HG02763 (cell line): Measurements from ENCODE around the gene CAPN7.

ENCODE experiments used
- ATAC-seq: cut with Tn5 transposase; IDR thresholded peaks from one replicate; pipeline ENCODE4 v1.9.1; 2021; ENCODE audit warnings: mild to moderate bottlenecking, moderate library complexity; ENCODE audit not compliant: unreplicated experiment

Gene CAPN7

DNA sequence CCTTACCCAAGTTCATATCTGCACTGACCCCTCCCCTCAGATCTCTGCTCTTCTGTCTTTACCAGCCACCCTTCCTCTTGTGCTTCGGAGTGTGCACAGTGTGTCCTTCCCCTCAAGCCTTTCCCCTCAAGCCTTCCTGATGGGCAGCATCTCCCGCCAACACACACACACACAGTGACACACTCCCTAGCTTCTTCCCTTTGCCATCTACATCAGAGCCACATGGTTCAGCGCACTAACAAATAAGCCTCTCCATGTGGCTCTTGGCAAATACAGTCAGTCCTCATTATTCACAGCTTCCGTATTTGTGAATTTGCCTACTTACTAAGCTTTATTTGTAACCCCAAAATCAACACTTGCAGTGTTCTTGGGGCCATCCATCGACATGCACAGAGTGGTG is 88.9 kb downstream of the CAPN7 start:
- no peak for ATAC-seq

DNA sequence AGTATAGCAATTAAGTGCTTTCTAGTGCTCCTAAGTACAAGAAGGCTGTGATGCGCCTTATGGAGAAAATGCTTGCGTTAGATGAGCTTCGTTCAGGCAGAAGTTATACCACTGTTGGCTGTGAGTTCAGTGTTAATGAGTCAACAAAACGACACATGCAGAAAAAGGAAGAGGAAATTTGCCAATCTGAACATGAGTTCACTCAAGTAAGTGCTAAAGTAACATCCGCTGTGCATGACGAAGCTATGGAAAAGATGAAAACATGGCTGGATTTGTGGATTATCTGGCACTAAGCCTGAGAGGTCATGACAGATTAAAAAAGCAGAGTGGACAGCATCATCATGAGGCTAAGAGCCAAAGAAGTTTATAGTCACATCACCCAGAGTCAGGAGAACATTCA is 89.5 kb downstream of the CAPN7 start:
- ATAC-seq = no peak

- no peak for ATAC-seq
Measured at GRCh38 chr3:15297608-15298350, 91.7 kb downstream of the CAPN7 start.

DNA sequence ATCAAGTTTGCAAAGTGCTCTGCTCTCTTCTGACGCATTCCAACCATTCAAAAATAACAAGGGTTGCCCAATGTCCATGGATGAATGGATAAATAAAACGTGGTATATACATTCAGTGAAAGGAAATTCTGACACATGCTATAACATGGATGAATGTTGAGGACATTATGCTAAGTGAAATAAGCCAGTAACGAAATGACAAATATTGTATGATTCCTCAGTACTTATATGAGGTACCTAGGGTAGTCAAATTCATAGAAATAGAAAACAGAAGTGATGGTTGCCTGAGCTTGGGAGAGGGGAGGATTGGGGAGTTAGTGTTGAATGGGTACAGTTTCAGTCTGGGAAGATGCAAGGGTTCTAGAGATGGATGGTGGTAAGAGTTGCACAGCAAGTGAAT is 92.5 kb downstream of the CAPN7 start:
- ATAC-seq = no peak

- ATAC-seq = no peak
Measured at GRCh38 chr3:15299036-15299435, 93.0 kb downstream of the CAPN7 start.

GRCh38 chr3:15300323-15301078 is 94.5 kb downstream of the CAPN7 start:
- ATAC-seq = no peak

DNA sequence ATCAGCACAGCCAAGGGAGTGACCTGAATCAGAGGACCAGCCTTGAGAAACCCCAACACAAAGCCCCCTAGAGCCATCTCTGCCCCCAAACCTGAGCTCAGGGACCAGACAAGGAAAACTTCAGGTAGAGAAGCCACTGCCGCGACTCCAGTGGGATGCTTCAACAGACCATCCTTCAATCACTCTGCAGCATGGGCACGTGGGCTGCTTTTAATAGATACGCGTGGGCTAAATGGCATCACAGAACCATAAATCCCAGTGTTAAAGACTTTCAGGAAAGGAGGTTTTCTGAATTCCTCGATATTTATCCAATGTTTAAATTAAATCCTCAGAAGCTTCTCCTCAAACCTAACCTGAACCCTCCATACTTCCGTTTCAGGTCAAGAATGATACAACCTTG is 95.7 kb downstream of the CAPN7 start:
- ATAC-seq = no peak
